Neutrophil (primary cell): ENCODE results near the gene LGR6.

Source experiments
- H3K27ac ChIP-seq: fragments of 200-600 bp; sonication (generic); 2 replicates; pipeline ENCODE4 v1.5.1; 2016; ENCODE audit warnings: mild to moderate bottlenecking, moderate library complexity
- H3K27me3 ChIP-seq: fragments of 200-600 bp; sonication (generic); 2 replicates; pipeline ENCODE4 v1.6.0; 2016; ENCODE audit warnings: mild to moderate bottlenecking
- H3K36me3 ChIP-seq: fragments of 200-600 bp; sonication (generic); 2 replicates; pipeline ENCODE4 v1.5.1; 2017
- H3K4me1 ChIP-seq, 2 experiments: fragments of 200-600 bp in 1 of 2; sonication (generic) in 1 of 2; 1 replicate in 1 of 2; 2 replicates in 1 of 2; pipeline versions ENCODE4 v1.5.1 to v1.6.1; 2013 to 2016; ENCODE audit warnings: low read depth in 1 of 2, low read length in 1 of 2, mild to moderate bottlenecking in 1 of 2, moderate library complexity in 1 of 2; ENCODE audit not compliant: control insufficient read depth in 1 of 2, insufficient read depth in 1 of 2
- H3K4me3 ChIP-seq, 2 experiments: fragments of 200-600 bp in 1 of 2; sonication (generic) in 1 of 2; 1 replicate in 1 of 2; 2 replicates in 1 of 2; pipeline ENCODE4 v1.5.1; 2013 to 2016; ENCODE audit warnings: low read depth in 1 of 2, low read length in 1 of 2, mild to moderate bottlenecking in 1 of 2, moderate library complexity in 1 of 2
- H3K9me3 ChIP-seq: fragments of 200-600 bp; sonication (generic); 2 replicates; pipeline ENCODE4 v1.5.1; 2016
- CTCF ChIP-seq: fragments of 200-600 bp; sonication (generic); IDR thresholded peaks from 2 replicates; pipeline ENCODE4 v1.5.1; 2016; ENCODE audit warnings: antibody characterized with exemption

The LGR6 gene

GRCh38 chr1:202156590-202156989, 37.0 kb upstream of the LGR6 start:
- peaks cover 36% of the 10 kb centered on the region for H3K36me3 ChIP-seq
- peaks cover 72 to 79% of the 10 kb centered on the region in 2 experiments for H3K4me1 ChIP-seq

GRCh38 chr1:202157945-202158344, 35.7 kb upstream of the LGR6 start:
- H3K27me3 ChIP-seq, result no peaks in the 10 kb centered on the region
- H3K36me3 ChIP-seq, result peaks cover 22% of the 10 kb centered on the region
- no peak for TF ChIP-seq CTCF
- H3K27ac ChIP-seq, result peak overlapping the region; percentile 66
- peaks cover 86 to 92% of the 10 kb centered on the region in 2 experiments for H3K4me1 ChIP-seq
- no peaks in the 10 kb centered on the region for H3K9me3 ChIP-seq
- no peak overlapping the region for H3K4me3 ChIP-seq

More at GRCh38 chr1:202156590-202156989, 37.0 kb upstream of the LGR6 start:
- no peak for TF ChIP-seq CTCF
- Histone ChIP-seq H3K27me3 (no peaks in the 10 kb centered on the region), H3K4me3 (no peak overlapping the region), H3K9me3 (no peaks in the 10 kb centered on the region), H3K27ac (peak overlapping the region; percentile 66)

GRCh38 chr1:202158810-202159533, 34.6 kb upstream of the LGR6 start:
- H3K9me3 ChIP-seq, result no peaks in the 10 kb centered on the region
- H3K27ac ChIP-seq, result peak overlapping the region; percentile 92
- peaks cover 90 to 97% of the 10 kb centered on the region in 2 experiments for H3K4me1 ChIP-seq
- TF ChIP-seq CTCF, result no peak
- H3K4me3 ChIP-seq, result peak overlapping the region; percentile 71 to 79
- peaks cover 12% of the 10 kb centered on the region for H3K36me3 ChIP-seq
- H3K27me3 ChIP-seq, result no peaks in the 10 kb centered on the region

GRCh38 chr1:202159534-202160371, 33.8 kb upstream of the LGR6 start:
- Histone ChIP-seq H3K9me3 (no peaks in the 10 kb centered on the region), H3K27ac (peak overlapping the region; percentile 92), H3K4me1 (peaks cover 83 to 89% of the 10 kb centered on the region in 2 experiments), H3K36me3 (peaks cover 5% of the 10 kb centered on the region), H3K4me3 (peak overlapping the region; percentile 71 to 79), H3K27me3 (no peaks in the 10 kb centered on the region)
- no peak for TF ChIP-seq CTCF

GRCh38 chr1:202160377-202160940, 33.1 kb upstream of the LGR6 start, which contains the start of gene PTPN7:
TSS of gene PTPN7 (minus strand) at chr1:202160602. CDS start at chr1:202159402, 1,200 bp downstream.
- Histone ChIP-seq H3K27ac (peak within 1 kb of the TSS; percentile 92), H3K4me1 (peaks cover 76 to 82% of the 10 kb centered on the region in 2 experiments), H3K4me3 (peak within 1 kb of the TSS; percentile 71 to 79), H3K27me3 (no peaks in the 10 kb centered on the region), H3K36me3 (peaks cover 5% of the 10 kb centered on the region), H3K9me3 (no peaks in the 10 kb centered on the region)
- TF ChIP-seq CTCF, result peak; percentile 37
